ENCODE results near the gene CCT3.

DNA sequence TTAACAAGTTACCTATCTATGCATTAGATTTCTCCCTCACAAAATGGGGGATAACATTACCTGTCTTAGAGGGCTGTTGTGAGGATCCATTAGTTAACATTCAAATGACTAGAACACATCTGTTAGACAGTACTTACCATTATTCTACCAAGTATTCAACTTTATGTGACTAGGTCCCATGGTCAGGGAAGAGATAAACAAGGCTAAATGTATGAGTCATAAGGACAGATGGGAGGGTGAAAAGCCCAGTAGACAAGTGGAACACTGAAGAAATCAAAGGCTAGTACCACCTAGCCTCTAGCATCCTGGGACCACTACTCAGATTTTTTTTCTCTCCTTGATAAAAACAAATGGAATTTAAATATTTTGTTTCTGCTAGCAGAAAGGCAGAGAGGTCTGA is 30.0 kb downstream of the CCT3 start:
- no peak for TF ChIP-seq POLR2AphosphoS5 (IDR thresholded peaks at IDR 0.05; ENCODE audit: low read depth)
- TF ChIP-seq, protein P1, sequence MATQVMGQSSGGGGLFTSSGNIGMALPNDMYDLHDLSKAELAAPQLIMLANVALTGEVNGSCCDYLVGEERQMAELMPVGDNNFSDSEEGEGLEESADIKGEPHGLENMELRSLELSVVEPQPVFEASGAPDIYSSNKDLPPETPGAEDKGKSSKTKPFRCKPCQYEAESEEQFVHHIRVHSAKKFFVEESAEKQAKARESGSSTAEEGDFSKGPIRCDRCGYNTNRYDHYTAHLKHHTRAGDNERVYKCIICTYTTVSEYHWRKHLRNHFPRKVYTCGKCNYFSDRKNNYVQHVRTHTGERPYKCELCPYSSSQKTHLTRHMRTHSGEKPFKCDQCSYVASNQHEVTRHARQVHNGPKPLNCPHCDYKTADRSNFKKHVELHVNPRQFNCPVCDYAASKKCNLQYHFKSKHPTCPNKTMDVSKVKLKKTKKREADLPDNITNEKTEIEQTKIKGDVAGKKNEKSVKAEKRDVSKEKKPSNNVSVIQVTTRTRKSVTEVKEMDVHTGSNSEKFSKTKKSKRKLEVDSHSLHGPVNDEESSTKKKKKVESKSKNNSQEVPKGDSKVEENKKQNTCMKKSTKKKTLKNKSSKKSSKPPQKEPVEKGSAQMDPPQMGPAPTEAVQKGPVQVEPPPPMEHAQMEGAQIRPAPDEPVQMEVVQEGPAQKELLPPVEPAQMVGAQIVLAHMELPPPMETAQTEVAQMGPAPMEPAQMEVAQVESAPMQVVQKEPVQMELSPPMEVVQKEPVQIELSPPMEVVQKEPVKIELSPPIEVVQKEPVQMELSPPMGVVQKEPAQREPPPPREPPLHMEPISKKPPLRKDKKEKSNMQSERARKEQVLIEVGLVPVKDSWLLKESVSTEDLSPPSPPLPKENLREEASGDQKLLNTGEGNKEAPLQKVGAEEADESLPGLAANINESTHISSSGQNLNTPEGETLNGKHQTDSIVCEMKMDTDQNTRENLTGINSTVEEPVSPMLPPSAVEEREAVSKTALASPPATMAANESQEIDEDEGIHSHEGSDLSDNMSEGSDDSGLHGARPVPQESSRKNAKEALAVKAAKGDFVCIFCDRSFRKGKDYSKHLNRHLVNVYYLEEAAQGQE (IDR thresholded peaks at IDR 0.05; ENCODE audit: unreplicated experiment): no peak
- TF ChIP-seq, protein P2, sequence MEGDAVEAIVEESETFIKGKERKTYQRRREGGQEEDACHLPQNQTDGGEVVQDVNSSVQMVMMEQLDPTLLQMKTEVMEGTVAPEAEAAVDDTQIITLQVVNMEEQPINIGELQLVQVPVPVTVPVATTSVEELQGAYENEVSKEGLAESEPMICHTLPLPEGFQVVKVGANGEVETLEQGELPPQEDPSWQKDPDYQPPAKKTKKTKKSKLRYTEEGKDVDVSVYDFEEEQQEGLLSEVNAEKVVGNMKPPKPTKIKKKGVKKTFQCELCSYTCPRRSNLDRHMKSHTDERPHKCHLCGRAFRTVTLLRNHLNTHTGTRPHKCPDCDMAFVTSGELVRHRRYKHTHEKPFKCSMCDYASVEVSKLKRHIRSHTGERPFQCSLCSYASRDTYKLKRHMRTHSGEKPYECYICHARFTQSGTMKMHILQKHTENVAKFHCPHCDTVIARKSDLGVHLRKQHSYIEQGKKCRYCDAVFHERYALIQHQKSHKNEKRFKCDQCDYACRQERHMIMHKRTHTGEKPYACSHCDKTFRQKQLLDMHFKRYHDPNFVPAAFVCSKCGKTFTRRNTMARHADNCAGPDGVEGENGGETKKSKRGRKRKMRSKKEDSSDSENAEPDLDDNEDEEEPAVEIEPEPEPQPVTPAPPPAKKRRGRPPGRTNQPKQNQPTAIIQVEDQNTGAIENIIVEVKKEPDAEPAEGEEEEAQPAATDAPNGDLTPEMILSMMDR (conservative IDR thresholded peaks at IDR 0.05; ENCODE audit: low read depth in 2 of 2): no peak
- TF ChIP-seq EZH2 (IDR thresholded peaks at IDR 0.05; ENCODE audit: low read depth, unreplicated experiment): no peak
- no peak for TF ChIP-seq JUNB (IDR thresholded peaks at IDR 0.05; ENCODE audit: unreplicated experiment)
- no peak for TF ChIP-seq EZH2phosphoT487 (IDR thresholded peaks at IDR 0.05; ENCODE audit: unreplicated experiment)
- TF ChIP-seq, protein P3, sequence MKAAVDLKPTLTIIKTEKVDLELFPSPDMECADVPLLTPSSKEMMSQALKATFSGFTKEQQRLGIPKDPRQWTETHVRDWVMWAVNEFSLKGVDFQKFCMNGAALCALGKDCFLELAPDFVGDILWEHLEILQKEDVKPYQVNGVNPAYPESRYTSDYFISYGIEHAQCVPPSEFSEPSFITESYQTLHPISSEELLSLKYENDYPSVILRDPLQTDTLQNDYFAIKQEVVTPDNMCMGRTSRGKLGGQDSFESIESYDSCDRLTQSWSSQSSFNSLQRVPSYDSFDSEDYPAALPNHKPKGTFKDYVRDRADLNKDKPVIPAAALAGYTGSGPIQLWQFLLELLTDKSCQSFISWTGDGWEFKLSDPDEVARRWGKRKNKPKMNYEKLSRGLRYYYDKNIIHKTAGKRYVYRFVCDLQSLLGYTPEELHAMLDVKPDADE (IDR thresholded peaks at IDR 0.05): no peak
- TF ChIP-seq, protein P4, sequence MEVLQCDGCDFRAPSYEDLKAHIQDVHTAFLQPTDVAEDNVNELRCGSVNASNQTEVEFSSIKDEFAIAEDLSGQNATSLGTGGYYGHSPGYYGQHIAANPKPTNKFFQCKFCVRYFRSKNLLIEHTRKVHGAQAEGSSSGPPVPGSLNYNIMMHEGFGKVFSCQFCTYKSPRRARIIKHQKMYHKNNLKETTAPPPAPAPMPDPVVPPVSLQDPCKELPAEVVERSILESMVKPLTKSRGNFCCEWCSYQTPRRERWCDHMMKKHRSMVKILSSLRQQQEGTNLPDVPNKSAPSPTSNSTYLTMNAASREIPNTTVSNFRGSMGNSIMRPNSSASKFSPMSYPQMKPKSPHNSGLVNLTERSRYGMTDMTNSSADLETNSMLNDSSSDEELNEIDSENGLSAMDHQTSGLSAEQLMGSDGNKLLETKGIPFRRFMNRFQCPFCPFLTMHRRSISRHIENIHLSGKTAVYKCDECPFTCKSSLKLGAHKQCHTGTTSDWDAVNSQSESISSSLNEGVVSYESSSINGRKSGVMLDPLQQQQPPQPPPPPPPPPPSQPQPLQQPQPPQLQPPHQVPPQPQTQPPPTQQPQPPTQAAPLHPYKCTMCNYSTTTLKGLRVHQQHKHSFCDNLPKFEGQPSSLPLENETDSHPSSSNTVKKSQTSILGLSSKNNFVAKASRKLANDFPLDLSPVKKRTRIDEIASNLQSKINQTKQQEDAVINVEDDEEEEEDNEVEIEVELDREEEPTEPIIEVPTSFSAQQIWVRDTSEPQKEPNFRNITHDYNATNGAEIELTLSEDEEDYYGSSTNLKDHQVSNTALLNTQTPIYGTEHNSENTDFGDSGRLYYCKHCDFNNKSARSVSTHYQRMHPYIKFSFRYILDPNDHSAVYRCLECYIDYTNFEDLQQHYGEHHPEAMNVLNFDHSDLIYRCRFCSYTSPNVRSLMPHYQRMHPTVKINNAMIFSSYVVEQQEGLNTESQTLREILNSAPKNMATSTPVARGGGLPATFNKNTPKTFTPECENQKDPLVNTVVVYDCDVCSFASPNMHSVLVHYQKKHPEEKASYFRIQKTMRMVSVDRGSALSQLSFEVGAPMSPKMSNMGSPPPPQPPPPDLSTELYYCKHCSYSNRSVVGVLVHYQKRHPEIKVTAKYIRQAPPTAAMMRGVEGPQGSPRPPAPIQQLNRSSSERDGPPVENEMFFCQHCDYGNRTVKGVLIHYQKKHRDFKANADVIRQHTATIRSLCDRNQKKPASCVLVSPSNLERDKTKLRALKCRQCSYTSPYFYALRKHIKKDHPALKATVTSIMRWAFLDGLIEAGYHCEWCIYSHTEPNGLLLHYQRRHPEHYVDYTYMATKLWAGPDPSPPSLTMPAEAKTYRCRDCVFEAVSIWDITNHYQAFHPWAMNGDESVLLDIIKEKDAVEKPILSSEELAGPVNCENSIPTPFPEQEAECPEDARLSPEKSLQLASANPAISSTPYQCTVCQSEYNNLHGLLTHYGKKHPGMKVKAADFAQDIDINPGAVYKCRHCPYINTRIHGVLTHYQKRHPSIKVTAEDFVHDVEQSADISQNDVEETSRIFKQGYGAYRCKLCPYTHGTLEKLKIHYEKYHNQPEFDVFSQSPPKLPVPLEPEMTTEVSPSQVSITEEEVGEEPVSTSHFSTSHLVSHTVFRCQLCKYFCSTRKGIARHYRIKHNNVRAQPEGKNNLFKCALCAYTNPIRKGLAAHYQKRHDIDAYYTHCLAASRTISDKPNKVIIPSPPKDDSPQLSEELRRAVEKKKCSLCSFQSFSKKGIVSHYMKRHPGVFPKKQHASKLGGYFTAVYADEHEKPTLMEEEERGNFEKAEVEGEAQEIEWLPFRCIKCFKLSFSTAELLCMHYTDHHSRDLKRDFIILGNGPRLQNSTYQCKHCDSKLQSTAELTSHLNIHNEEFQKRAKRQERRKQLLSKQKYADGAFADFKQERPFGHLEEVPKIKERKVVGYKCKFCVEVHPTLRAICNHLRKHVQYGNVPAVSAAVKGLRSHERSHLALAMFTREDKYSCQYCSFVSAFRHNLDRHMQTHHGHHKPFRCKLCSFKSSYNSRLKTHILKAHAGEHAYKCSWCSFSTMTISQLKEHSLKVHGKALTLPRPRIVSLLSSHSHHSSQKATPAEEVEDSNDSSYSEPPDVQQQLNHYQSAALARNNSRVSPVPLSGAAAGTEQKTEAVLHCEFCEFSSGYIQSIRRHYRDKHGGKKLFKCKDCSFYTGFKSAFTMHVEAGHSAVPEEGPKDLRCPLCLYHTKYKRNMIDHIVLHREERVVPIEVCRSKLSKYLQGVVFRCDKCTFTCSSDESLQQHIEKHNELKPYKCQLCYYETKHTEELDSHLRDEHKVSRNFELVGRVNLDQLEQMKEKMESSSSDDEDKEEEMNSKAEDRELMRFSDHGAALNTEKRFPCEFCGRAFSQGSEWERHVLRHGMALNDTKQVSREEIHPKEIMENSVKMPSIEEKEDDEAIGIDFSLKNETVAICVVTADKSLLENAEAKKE (CRISPR knock-in tag; IDR thresholded peaks at IDR 0.05): no peak
- no peak for TF ChIP-seq NANOG (IDR thresholded peaks at IDR 0.05; ENCODE audit: borderline replicate concordance)
- no peak for TF ChIP-seq CREB1 (CRISPR knock-in tag; IDR thresholded peaks at IDR 0.05; ENCODE audit: low read depth)
- TF ChIP-seq ZNF114 (CRISPR knock-in tag; IDR thresholded peaks at IDR 0.05): no peak

All from GM23338 (cell line).